ENCODE measurements around the gene LYST.
"Not testable (repeated sequence)": the region's sequence is repeated elsewhere in the genome, so short reads cannot be mapped to it uniquely, and the experiment has no call there.

LYST gene, protein sequence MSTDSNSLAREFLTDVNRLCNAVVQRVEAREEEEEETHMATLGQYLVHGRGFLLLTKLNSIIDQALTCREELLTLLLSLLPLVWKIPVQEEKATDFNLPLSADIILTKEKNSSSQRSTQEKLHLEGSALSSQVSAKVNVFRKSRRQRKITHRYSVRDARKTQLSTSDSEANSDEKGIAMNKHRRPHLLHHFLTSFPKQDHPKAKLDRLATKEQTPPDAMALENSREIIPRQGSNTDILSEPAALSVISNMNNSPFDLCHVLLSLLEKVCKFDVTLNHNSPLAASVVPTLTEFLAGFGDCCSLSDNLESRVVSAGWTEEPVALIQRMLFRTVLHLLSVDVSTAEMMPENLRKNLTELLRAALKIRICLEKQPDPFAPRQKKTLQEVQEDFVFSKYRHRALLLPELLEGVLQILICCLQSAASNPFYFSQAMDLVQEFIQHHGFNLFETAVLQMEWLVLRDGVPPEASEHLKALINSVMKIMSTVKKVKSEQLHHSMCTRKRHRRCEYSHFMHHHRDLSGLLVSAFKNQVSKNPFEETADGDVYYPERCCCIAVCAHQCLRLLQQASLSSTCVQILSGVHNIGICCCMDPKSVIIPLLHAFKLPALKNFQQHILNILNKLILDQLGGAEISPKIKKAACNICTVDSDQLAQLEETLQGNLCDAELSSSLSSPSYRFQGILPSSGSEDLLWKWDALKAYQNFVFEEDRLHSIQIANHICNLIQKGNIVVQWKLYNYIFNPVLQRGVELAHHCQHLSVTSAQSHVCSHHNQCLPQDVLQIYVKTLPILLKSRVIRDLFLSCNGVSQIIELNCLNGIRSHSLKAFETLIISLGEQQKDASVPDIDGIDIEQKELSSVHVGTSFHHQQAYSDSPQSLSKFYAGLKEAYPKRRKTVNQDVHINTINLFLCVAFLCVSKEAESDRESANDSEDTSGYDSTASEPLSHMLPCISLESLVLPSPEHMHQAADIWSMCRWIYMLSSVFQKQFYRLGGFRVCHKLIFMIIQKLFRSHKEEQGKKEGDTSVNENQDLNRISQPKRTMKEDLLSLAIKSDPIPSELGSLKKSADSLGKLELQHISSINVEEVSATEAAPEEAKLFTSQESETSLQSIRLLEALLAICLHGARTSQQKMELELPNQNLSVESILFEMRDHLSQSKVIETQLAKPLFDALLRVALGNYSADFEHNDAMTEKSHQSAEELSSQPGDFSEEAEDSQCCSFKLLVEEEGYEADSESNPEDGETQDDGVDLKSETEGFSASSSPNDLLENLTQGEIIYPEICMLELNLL (N-terminal part only)
- 384 to 523 (median 491) reads per million in 4 experiments for total RNA-seq

DNA sequence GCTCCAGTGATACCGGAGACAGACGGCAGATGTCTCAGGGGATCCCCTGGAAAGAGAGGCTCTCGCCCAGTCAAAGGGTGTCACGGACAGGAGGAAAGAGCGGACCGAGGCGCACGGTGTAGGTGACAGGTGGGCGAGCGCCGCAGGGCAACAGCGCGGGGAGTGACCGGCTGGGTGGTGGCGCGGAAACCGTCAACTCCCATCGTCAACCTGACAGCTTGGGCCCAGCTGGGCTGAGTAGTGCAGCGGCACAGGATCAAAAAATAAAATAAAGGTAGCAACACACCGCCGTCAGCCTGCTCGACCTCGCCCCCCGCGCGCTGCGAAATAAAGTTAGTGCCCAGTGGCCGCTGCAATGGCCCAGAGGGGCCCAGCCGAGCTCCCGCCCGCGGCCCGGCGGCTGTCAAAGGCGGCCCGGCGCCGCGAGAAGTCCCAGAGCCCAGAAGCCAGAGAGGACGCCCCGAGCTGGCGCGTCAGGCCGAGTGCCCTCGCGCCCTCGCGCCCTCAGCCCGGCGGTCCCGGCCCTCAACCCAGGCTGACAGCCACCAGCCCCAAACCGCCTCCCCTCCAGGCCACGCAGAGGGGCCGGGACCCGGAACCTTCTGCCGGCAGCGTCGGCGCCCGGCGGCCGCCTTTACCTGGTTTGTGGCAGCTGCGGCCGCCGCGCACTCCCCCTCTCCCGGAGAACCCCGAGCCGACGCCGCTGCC is at the start of gene LYST:
Gene LYST (minus strand): TSS at position 702 of the 708 bp plus-strand sequence. CDS start 36,489 bp downstream, outside the sequence.
- peak; percentile 35 for DNase-seq

DNA sequence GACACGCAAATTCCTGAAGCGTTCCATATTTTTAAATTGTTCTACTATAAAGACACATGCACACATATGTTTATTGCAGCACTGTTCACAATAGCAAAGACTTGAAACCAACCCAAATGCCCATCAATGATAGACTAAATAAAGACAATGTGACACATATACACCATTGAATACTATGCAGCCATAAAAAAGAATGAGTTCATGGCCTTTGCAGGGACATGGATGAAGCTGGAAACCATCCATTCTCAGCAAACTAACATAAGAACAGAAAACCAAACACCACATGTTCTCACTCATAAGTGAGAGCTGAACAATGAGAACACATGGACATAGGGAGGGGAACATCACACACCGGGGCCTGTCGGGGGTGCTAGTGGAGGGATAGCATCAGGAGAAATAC is 48.8 kb upstream of the LYST start:
- not testable (repeated sequence) for DNase-seq

DNA sequence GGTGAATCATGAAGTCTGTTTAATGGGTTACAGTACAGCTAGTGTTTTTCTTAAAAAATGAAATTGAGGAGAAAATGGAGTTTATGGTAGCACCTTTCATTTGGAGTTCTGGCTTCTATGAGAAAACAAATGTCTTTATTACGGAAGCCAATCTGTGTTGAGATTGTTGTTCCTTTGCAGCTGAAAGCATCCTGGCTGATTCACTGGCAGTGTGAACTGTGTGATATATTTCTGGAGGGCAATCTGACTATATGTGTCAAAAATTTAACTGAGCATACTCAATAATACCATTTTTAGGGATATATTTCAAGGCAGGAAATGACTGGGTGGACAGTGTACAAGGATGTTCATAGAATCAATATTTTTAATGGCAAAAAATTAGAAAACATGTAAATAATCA is 46.6 kb upstream of the LYST start:
- DNase-seq, result no peak

DNA sequence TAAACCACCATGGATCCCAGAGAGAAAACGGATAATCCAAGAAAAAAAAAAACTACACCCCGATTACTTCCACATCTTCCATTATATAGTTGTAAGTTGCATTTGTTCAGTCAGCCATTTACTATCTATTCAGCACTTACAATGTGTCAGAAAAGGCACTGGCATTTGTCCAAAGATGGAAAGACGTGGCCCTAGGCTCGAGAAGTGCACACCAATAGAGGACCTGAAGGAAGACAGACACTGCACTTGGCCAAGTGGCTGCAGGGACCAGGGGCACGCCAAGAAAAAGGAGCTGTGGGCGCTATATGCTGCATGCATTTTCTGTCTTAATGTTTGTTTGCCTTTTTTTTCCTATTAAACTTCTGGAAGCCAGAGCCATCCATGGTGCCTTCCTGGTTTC is 45.2 kb upstream of the LYST start:
- DNase-seq, result no peak

DNA sequence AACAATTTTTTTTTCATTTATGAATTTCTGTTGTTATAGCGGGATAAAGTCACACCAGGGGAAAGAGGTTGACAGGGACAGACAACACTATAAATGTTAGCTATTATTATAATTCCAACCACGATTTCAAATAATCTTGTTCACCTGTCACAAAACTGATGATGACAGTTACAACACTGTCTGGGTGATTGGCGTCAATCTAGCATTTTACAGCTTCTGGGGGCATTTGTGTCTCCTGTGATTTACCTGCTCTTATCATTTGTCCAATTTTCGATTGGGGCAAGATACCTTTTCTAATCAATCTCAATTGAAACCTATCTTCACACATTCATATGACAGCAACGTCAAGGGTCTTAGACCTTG is 44.6 kb upstream of the LYST start:
- no peak for DNase-seq

DNA sequence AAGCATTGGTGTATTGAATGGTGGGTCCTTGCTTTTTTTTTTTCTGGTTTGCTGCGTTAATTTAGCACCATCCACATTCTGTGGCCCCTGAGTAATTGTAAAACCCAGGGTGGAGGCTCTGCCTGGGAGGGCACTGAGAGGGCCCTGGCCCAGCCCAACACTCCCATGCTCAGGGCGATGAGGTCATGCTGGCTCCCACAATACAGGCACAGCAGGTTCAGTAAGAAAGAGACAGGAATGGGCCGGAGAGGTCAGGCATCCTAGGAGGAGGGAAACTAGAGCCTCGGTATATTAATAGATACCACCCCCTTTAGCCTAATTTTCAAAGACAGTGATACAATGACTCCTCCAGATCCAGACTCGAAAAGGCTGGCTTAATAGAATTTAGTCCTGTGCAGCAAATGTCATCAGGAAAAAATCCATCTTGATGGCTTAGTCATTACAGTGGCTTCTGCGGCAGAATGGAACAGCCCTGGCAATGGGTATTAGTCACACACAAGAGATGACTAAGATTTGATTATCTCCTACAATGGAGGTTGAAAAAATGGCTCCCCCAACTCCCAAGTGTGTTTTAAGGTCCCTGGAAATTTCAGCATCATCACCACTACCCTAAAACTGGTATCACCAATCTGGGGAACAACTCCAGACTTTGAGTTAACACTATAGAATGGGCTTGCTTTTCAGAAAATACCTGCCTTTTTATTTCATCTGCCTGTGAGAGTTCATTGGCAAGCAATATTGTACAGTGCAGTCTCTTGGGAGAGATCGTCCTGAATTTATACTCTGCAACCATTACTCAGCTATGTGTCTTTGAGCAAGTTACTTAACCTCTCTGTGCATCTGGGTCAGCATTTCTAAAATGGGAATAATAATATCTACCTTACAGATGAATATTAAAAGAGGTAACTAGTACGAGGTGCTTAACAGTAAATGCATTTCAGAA is 43.9 kb upstream of the LYST start:
- DNase-seq, result no peak

DNA sequence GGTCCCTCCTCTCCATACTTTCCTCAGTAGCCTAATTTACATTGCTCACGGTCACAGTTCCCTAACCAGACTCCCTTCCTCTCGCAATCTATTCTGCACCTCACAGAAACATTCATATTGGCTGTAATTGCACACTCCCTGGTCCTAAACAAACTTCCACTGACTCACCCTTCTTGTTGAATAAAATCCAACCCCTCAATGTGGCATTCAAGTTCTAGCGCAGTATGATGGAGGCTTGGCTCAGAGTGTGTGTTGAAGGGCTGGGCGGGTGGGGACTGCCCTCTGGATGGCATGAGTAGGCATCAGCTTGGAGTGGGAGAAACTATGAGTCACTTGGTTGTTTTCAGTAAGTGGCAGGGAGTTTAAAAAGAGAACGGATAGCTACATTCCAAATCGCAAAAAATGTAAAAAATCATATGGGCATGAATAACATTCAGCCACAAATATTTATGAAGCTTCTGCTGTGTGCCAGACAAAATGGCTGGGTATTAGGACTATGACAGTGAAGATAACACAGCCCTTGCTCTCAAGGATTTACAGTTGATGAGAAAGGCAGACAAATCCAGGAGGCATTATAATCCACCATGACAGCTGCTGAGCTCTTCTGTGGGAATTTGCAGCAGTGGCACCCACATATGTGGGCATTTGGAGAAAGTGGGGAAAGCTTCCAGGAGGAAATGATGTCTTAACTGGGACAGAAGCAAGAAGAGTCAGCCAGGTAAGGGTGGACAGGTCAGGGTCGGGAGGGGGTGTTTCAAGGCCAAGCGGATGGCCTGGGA is 42.2 kb upstream of the LYST start:
- DNase-seq, result no peak

DNA sequence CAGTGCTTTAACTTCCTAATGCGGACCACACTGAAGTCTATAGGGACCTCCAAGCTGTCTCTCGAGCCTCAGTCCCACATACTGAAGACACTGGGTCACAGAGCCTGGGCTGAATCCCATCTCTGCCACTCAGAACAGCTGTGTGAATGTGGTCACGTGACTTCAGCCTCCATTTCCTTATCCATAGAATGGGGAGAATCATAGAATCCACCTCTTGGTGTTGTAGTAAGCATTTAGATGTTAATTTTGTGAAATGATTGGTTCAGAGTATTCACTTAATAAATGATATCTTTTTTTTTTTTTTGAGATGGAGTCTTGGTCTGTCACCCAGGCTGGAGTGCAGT is 41.2 kb upstream of the LYST start:
- DNase-seq, result no peak

DNA sequence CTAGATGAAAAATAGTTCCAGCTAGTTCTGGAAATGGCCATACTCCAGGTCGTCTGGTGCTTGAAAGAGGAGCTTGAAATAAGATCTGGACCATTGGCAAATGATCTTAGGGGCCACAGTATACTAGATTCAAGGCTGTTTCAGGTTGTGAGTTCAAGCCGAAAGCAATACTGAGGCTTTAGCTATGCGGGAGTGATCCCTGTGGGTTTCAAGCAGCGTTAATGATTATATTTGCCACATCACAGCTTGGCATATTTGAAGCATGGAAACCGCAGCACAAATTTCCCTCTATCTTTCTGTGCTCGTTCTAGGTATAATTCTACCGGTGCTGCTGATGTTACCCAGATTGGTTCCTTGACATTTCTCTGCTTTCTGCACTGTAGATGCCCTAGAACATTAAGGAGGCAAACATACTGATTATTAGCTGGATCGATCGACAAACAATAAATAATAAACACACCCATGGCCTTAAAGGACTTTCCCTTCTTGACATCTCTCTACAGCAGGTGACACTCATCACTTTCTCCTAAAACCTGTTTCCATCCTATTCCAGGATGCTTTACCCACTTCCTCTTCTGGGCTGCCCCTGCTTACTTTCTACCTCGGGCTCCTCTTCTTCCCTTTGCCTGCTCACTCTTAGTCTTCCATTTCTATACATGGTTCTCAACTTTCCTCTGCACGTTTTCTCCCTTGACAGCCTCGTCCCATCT is 40.6 kb upstream of the LYST start:
- DNase-seq, result no peak

DNA sequence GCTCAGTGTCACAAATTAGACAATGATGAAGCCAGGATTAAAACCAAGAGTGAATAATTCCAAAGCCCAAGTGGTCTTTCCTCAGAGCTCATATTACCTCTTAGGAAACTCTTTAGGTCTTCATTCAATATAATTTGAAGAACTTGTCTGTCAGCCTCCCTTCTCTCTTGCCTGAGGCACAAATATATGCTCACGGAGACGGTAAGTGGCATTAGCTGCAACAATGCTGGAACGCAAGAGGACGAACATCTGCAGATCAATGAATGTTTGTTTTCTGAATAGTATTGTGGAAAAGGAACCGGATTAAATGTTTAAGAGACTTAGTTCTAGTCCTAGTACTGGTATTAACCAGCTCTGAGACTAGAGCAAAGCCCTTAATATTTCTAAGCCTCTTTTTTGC is 39.7 kb upstream of the LYST start:
- DNase-seq, result no peak

DNA sequence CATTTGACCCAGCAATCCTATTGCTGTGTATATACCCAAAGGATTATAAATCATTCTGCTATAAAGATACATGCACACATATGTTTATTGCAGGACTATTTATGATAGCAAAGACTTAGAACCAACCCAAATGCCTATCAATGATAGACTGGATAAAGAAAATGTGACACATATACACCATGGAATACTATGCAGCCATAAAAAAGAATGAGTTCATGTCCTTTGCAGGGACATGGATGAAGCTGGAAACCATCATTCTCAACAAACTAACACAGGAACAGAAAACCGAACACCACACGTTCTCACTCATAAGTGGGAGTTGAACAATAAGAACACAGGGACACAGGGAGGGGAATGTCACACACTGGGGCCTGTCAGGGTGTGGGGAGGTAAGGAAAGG is 37.1 kb upstream of the LYST start:
- DNase-seq, result not testable (repeated sequence)

DNA sequence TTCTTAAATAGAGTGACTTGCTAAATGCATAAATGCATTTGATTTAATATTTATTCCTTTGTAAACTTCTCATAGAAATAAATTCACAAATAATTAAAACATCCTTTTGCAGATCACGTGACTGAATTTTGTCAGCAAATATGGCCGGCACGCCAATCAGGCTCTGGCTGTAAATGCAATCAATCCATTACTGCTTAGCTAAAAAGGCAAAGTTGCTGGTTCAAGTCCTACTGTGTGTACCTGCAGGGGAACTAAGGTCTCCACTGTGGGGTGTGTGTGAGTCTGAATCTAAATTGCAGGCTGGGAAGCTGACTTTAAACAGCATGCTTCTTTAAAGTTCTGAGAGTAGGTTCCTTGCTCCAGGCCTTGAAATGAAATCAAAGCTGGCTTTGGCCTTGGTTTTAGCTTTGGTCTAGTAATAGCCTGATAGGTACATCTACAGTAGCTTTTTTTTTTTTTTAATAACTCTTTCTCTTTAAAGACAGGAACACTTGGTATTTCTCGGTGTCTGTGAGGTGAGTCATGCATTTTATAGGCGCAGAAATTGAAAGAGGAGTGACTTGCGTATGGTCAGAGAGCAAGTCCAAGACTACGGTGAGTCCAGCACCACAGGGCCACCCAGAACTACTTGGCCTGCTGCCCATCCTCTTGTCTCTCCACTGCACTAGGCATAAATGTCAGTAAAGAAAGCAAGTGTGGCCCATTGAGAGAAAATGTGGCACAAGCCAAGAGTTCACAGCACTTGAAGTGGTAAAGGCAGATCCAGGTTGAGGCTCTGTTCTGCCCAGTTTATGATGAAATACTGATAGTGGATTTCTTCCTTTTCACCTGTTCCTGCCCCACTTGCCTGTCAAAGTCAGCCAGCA is 36.2 kb upstream of the LYST start:
- no peak for DNase-seq

DNA sequence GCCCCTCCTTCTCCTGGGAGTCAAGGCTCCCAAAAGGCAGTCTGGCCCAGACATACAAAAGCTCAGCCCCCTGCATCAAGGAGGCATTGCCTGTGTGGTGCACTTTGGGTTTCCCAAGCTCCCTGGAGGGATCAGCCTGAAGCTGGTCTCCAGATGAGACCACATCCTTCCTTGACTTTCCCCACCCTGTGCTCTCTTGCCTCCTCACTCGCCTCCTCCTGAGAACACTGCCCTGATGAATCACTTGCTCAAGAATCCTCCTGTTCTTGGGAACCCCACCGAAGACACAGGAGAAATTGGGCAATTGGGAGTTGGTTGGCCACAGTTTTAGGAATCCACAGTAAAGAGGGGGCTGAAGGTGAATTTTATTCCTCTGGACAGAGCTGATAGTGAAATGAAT is 34.8 kb upstream of the LYST start:
- no peak for DNase-seq

DNA sequence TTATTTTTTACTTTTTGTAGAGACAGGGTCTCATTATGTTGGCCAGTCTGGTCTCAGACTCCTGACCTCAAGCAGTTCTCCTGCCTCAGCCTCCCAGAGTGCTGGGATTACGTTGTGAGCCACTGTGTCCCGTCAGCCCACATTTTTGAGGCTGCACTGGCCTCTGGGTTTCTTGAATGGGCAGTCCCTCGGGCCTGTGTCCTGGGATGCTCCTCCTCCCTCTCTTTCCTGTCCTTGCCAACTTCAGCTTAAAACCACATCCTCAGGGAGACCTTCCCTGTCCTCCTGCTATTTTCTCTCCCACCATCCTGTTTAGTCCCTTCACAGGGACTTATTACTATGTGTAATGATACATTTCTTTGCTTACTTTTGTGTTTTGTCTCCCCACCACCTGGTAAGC is 31.4 kb upstream of the LYST start:
- no peak for DNase-seq

DNA sequence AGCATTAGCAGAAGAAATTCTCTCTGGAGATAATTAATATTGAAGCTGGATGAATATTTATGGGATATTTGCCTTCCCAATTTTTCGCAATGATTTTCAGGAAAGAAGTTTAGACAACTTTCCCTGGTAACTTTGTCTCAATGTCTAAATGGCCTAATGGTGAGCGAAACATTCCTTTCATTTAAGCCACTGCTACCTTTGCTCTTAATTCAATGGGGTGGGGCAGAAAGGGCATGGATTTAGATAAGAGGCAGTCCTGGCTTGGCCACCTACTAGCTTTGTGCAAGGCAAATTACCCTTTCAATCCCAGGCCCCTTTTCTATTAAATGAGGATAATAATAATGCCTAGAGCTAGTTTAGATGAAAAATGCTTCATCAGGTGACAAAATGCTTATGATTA is 27.1 kb upstream of the LYST start:
- DNase-seq, result no peak

DNA sequence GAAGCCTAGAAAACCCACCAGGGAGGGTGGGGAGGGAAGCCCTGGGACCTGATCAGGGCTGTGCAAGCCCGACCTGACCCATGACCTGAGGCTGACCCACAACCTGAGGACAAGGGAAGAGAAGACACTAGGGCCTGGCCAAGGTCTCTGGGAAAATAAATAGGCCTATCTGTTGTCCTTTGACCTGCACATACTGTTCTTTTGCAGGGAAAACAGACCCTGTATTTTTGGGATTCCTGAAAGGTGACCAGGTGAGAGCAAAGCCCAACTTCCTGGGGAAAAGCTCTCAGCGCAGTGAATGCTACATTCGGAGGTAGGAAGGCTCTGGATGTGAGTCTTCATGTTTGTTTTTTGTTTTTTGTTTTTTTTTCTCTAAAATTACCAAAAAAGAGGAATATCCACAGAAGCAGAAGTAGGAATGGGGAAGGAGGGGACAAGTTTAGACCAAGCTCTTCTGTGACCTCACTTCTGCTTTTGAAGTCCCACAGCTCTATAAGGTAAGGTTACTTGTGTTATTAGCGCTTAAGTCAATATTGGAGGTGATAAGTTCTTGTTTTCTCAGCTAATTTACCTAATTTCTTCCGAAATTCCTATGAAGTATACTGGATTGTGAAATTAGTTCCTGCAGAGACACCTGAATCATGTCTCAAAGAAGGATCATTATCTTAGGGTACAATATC is 26.2 kb upstream of the LYST start:
- no peak for DNase-seq

DNA sequence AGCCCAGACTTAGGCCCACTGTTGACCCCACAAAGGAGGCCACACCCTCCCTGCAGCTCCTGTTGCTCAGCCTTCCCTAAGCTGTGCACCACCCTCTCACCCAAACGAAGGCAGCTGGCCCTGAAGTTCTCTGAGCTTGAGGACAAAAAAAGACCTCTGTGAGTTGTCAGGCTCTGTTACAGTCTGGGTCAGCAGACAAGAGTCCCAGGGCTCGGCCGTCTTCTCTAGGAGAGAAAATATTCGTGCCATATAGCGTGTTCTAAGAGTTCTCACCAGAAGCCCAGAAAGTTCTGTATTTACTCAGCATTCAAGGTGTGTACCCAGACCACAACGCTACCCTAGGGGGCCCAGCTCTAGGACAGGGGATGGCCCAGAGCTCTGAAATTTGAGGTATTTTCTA is 25.5 kb upstream of the LYST start:
- DNase-seq, result no peak

DNA sequence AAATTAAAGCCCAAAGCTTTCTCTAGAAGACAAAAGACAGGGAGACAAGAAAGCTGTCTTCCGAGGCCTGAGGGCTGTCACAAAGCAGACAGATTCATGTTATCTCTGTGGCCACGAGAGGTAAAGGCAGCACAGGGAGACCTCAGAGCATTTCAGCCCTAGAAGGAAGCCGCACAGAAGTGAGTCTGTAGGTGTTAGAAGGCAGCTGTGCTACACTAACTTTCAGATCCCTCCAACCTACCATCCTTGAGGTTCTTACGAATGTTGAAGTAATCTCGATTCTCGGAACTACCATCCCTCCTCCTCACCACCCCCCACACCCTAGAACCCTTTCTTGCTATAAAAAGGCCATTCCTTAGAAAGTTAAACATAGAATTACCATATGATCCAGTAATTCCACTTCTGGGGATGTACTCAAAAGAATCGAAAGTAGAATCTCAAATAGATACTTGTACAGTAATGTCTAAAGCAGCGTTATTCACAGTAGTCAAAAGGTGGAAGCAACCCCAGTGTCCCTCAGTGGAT is 21.5 kb upstream of the LYST start:
- no peak for DNase-seq
